Measurements from ENCODE around the gene CHRM4.

DNA sequence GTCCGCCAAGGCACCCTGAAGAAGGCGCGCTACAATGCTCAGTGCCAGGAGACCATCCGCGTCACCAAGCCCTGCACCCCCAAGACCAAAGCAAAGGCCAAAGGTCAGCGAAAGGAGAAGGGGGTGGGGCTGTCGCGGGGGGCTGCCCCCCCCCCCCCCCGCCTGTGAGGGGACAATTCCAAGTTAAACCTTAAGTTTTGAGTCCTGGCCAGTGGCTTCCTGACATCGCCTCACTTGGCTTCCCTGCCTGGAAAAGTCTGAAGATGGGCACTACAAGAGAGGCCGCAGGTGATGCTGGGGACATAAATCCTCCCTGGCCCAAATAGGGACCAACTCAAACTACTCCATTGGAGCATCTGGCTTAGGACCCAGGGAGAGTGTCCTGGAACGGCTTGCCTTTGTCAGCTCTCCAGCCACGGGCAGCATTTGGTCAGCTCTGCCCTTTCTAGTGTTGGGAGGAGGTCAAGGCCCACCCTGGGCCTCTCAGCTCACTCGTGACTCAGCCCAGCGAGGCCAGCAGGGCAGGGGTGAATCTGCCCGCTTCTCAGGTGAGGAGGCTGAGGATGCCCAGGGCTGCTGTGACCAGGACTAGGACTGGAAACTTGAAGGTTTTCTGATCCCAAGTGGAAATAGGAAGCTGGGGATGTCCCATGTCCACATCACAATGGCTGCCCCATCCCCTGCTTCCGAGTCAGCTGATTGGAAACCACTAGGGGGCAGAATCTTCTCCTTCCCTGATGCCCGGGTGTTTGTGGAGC lies 8.8 kb downstream of the CHRM4 start:
- TF ChIP-seq GATA3 (IDR thresholded peaks at IDR 0.05; ENCODE audit: low read depth, low read length) (no peak), GATA2 (IDR thresholded peaks at IDR 0.05; ENCODE audit: low read depth, low read length) (no peak)

Measured in SH-SY5Y (cell line).